ENCODE measurements around the gene PRKG1. TPM values are rescaled to one million over a fixed set of nuclear protein-coding genes. Genes with fewer than 3 reads are reported as not detected.

Gene PRKG1
- total and polyA plus RNA-seq, 2 donors from 2014 or later: 3.6 to 14.8 TPM

- Histone ChIP-seq H3K4me1 (ENCODE audit: control insufficient read depth in 2 of 3, insufficient read depth in 2 of 3, low read depth in 1 of 3, low read length in 3 of 3) (no peaks in the 10 kb centered on the region), H3K36me3 (ENCODE audit: control insufficient read depth in 2 of 3, insufficient read depth in 3 of 3, low read length in 3 of 3) (no peaks in the 10 kb centered on the region), H3K27ac (ENCODE audit: low read depth in 2 of 2, low read length in 2 of 2) (no peak overlapping the region), H3K27me3 (ENCODE audit: control insufficient read depth, insufficient read depth, low read length) (no peaks in the 10 kb centered on the region), H3K9ac (ENCODE audit: low read length in 3 of 3) (no peak overlapping the region), H3K9me3 (ENCODE audit: control insufficient read depth in 2 of 3, insufficient read depth in 1 of 3, low read length in 3 of 3) (no peaks in the 10 kb centered on the region), H3K4me3 (ENCODE audit: low read length in 3 of 3) (no peak overlapping the region)
- no peak for TF ChIP-seq CTCF (IDR thresholded peaks at IDR 0.05; ENCODE audit: borderline replicate concordance, extremely low read depth, insufficient read depth)
- DNase-seq (no peak), FAIRE-seq (no peak)
- intact Hi-C loops (cut with DNase I): no loop called here
These were observed 564.5 kb downstream of the PRKG1 start for GRCh38 chr10:51638737-51639136.

GRCh38 chr10:51640120-51640819 is 566.0 kb downstream of the PRKG1 start:
- no peak overlapping the region for H3K4me3 ChIP-seq (ENCODE audit: low read length in 3 of 3)
- H3K4me1 ChIP-seq (ENCODE audit: control insufficient read depth in 2 of 3, insufficient read depth in 2 of 3, low read depth in 1 of 3, low read length in 3 of 3): no peaks in the 10 kb centered on the region
- FAIRE-seq: no peak
- no peaks in the 10 kb centered on the region for H3K36me3 ChIP-seq (ENCODE audit: control insufficient read depth in 2 of 3, insufficient read depth in 3 of 3, low read length in 3 of 3)
- intact Hi-C loops (cut with DNase I): no loop called here
- no peak for DNase-seq
- H3K27me3 ChIP-seq (ENCODE audit: control insufficient read depth, insufficient read depth, low read length): no peaks in the 10 kb centered on the region
- TF ChIP-seq CTCF (IDR thresholded peaks at IDR 0.05; ENCODE audit: borderline replicate concordance, extremely low read depth, insufficient read depth): no peak
- no peak overlapping the region for H3K27ac ChIP-seq (ENCODE audit: low read depth in 2 of 2, low read length in 2 of 2)
- H3K9ac ChIP-seq (ENCODE audit: low read length in 3 of 3): no peak overlapping the region
- H3K9me3 ChIP-seq (ENCODE audit: control insufficient read depth in 2 of 3, insufficient read depth in 1 of 3, low read length in 3 of 3): no peaks in the 10 kb centered on the region

- no peak for TF ChIP-seq CTCF (IDR thresholded peaks at IDR 0.05; ENCODE audit: borderline replicate concordance, extremely low read depth, insufficient read depth)
- Histone ChIP-seq H3K9ac (ENCODE audit: low read length in 3 of 3) (no peak overlapping the region), H3K4me3 (ENCODE audit: low read length in 3 of 3) (no peak overlapping the region), H3K36me3 (ENCODE audit: control insufficient read depth in 2 of 3, insufficient read depth in 3 of 3, low read length in 3 of 3) (no peaks in the 10 kb centered on the region), H3K9me3 (ENCODE audit: control insufficient read depth in 2 of 3, insufficient read depth in 1 of 3, low read length in 3 of 3) (no peaks in the 10 kb centered on the region), H3K27me3 (ENCODE audit: control insufficient read depth, insufficient read depth, low read length) (no peaks in the 10 kb centered on the region), H3K27ac (ENCODE audit: low read depth in 2 of 2, low read length in 2 of 2) (no peak overlapping the region), H3K4me1 (ENCODE audit: control insufficient read depth in 2 of 3, insufficient read depth in 2 of 3, low read depth in 1 of 3, low read length in 3 of 3) (no peaks in the 10 kb centered on the region)
- intact Hi-C loops (cut with DNase I): no loop called here
- DNase-seq (no peak), FAIRE-seq (no peak)
These were observed 568.3 kb downstream of the PRKG1 start for GRCh38 chr10:51642581-51642980.

- H3K4me1 ChIP-seq (ENCODE audit: control insufficient read depth in 2 of 3, insufficient read depth in 2 of 3, low read depth in 1 of 3, low read length in 3 of 3): no peaks in the 10 kb centered on the region
- no peak overlapping the region for H3K4me3 ChIP-seq (ENCODE audit: low read length in 3 of 3)
- no peaks in the 10 kb centered on the region for H3K9me3 ChIP-seq (ENCODE audit: control insufficient read depth in 2 of 3, insufficient read depth in 1 of 3, low read length in 3 of 3)
- intact Hi-C loops (cut with DNase I): no loop called here
- DNase-seq (no peak), FAIRE-seq (no peak)
- no peak for TF ChIP-seq CTCF (IDR thresholded peaks at IDR 0.05; ENCODE audit: borderline replicate concordance, extremely low read depth, insufficient read depth)
- H3K27ac ChIP-seq (ENCODE audit: low read depth in 2 of 2, low read length in 2 of 2): no peak overlapping the region
- no peaks in the 10 kb centered on the region for H3K36me3 ChIP-seq (ENCODE audit: control insufficient read depth in 2 of 3, insufficient read depth in 3 of 3, low read length in 3 of 3)
- H3K9ac ChIP-seq (ENCODE audit: low read length in 3 of 3): no peak overlapping the region
- H3K27me3 ChIP-seq (ENCODE audit: control insufficient read depth, insufficient read depth, low read length): no peaks in the 10 kb centered on the region
These were observed 569.4 kb downstream of the PRKG1 start for GRCh38 chr10:51643734-51644133.
